GM18519 (cell line): ENCODE results near the gene RAG1.

ENCODE experiments used
- ATAC-seq: cut with Tn5 transposase; IDR thresholded peaks from one replicate; pipeline ENCODE4 v1.9.1; 2021; ENCODE audit warnings: mild to moderate bottlenecking, moderate library complexity; ENCODE audit not compliant: unreplicated experiment, low FRiP score

Gene RAG1

DNA sequence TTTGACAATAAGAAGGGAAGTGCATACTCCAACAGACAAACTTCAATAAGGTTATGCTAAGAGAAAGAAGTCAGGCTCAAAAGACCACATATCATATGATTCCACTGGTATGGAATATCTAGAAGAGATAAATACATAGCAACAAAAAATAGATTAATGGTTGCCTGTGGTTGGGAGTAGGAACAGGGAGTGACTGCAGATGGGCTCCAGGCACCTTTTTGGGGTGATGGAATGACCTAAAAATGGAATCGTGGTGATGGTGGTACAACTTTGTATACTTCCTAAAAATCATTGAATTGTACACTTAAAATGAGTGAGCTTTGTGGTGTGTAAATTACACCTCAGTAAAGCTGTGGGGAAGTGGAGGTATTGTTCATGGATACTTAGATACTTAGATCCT lies 59.2 kb downstream of the RAG1 start:
- ATAC-seq: no peak

DNA sequence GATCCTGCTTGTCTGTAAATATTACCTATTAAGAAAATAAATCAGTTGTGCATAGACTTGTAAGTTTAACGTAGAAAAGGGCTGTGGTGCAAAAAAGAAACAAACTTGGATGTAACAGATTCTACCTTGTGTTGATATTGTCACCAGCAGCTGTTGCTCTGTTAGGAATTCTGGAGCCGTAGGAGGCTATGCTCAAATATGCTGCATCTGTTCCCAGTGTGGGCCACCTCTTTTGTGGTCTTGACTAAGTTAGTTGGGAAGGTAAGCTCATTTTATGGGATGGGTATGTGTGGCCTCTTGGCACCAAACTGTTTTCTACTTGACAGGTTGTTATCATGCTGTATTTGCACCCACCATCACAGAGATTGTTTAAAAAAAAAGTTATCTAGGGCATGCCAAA lies 59.7 kb downstream of the RAG1 start:
- no peak for ATAC-seq

DNA sequence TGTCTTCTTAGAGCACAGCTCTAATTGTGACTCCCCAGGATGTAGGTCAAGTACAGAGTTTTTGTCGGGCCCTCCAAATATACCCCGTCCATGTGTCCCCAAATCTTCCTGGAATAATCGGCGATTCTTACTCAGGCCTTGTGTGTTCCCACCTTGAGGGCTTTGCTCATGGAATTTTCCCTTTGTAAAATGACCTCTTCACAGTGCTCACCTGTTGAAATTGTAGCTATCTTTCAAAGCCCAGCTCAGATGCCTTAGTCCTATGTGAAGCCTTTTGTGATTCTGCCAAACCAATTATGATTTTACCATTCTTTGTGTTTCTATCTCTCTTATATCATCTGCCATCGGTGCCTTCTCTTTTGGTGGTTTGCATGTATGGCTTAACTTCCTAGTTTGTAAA lies 60.3 kb downstream of the RAG1 start:
- ATAC-seq: no peak

DNA sequence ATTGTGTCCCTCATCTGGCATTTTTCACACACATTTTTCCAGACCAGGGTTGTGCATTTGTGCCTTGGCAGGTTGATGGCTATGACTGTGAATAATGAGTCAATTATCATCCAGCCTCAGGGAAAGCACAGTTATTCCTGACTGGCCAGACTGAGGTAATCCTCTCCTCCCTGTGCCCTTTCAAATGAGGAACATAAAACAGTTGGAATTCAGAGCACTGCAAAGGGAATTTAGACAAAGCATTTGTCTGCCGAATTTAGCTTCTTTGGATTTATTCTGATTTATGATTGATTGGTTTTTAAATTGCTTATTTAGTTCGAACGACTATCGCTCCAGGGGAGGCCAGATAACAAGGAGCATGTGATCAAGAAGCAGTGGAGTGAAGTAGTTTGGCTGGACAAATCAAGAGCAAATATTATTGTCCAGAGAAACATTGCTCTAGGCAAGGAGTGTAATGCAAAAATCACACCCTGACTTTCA lies 61.0 kb downstream of the RAG1 start:
- no peak for ATAC-seq
